ENCODE measurements around the gene CLTA. TPM values are rescaled to one million over a fixed set of nuclear protein-coding genes. Genes with fewer than 3 reads are reported as not detected.

Gene CLTA
- total RNA-seq, 4 donors from 2014 or later: 136 to 195 (median 158) TPM

GRCh38 chr9:36249189-36249588 is 58.5 kb downstream of the CLTA start:
- Histone ChIP-seq H3K36me3 (peaks cover 0 to 44% of the 10 kb centered on the region in 2 donors), H3K27me3 (no peaks in the 10 kb centered on the region), H3K27ac (no peak overlapping the region), H3K4me3 (no peak overlapping the region), H3K9me3 (no peaks in the 10 kb centered on the region), H3K4me1 (peaks cover 0 to 38% (median 4%) of the 10 kb centered on the region in 3 donors)
- no peak for ATAC-seq
- 70% methylated on average over 6 of the region's 6 CpGs for WGBS, 2 donors (ENCODE audit: low coverage in 1 of 2)
- no peak for TF ChIP-seq POLR2AphosphoS5 (IDR thresholded peaks at IDR 0.05)
- TF ChIP-seq CTCF (IDR thresholded peaks at IDR 0.05): no peak
- TF ChIP-seq POLR2A (IDR thresholded peaks at IDR 0.05): no peak
- TF ChIP-seq EP300 (IDR thresholded peaks at IDR 0.05): no peak

GRCh38 chr9:36250079-36250478 is 59.4 kb downstream of the CLTA start:
- Histone ChIP-seq H3K36me3 (peaks cover 0 to 35% of the 10 kb centered on the region in 2 donors), H3K27me3 (no peaks in the 10 kb centered on the region), H3K27ac (no peak overlapping the region), H3K4me3 (no peak overlapping the region), H3K4me1 (peaks cover 0 to 44% (median 4%) of the 10 kb centered on the region in 3 donors), H3K9me3 (no peaks in the 10 kb centered on the region)
- ATAC-seq: no peak
- 43 to 61% methylated on average over 1 of the region's 1 CpG for WGBS, 2 donors (ENCODE audit: low coverage in 1 of 2)
- TF ChIP-seq CTCF (IDR thresholded peaks at IDR 0.05) (no peak), POLR2AphosphoS5 (IDR thresholded peaks at IDR 0.05) (no peak), EP300 (IDR thresholded peaks at IDR 0.05) (no peak), POLR2A (IDR thresholded peaks at IDR 0.05) (no peak)

GRCh38 chr9:36251428-36251827 is 60.7 kb downstream of the CLTA start:
- TF ChIP-seq POLR2AphosphoS5 (IDR thresholded peaks at IDR 0.05) (no peak), EP300 (IDR thresholded peaks at IDR 0.05) (no peak), POLR2A (IDR thresholded peaks at IDR 0.05) (no peak), CTCF (IDR thresholded peaks at IDR 0.05) (no peak)
- Histone ChIP-seq H3K27ac (no peak overlapping the region), H3K9me3 (no peaks in the 10 kb centered on the region), H3K4me1 (peaks cover 0 to 46% (median 4%) of the 10 kb centered on the region in 3 donors), H3K27me3 (no peaks in the 10 kb centered on the region), H3K36me3 (peaks cover 0 to 21% of the 10 kb centered on the region in 2 donors), H3K4me3 (no peak overlapping the region)
- ATAC-seq: no peak
- 75 to 100% methylated on average over 1 of the region's 1 CpG for WGBS, 2 donors (ENCODE audit: low coverage in 1 of 2)

- TF ChIP-seq CTCF (IDR thresholded peaks at IDR 0.05) (no peak), POLR2AphosphoS5 (IDR thresholded peaks at IDR 0.05) (peak; percentile 86), POLR2A (IDR thresholded peaks at IDR 0.05) (peak; percentile 91 to 95)
- Histone ChIP-seq H3K4me1 (peaks cover 0 to 28% (median 8%) of the 10 kb centered on the region in 3 donors), H3K4me3 (peak within 1 kb of the TSS; percentile 93 to 96), H3K36me3 (no peaks in the 10 kb centered on the region), H3K27me3 (no peaks in the 10 kb centered on the region), H3K9me3 (no peaks in the 10 kb centered on the region), H3K27ac (peak within 1 kb of the TSS; percentile 97 to 100 (median 100))
- 3% methylated on average over 12 of the region's 73 CpGs; no CpG with 5 or more reads in 1 of the 2 donors for WGBS, 2 donors (ENCODE audit: low coverage in 1 of 2)
- ATAC-seq: peak; percentile 98
Observed at GRCh38 chr9:36258208-36258995, 67.7 kb downstream of the CLTA start, which contains the start of gene GNE. Gene GNE (minus strand): TSS chr9:36258448. CDS start chr9:36249355, 9,093 bp downstream.

Measured in gastroesophageal sphincter (tissue), 4 donors.